MG63 (cell line): ENCODE results near the gene ARHGAP26. TPM values are rescaled to one million over a fixed set of nuclear protein-coding genes. Genes with fewer than 3 reads are reported as not detected.
A peak's percentile ranks its signal among the peaks of the same experiment; 100 is the strongest.
"Not testable (repeated sequence)": the region's sequence is repeated elsewhere in the genome, so short reads cannot be mapped to it uniquely, and the experiment has no call there.

Experiments used
- DNase-seq: peaks from one replicate; pipeline ENCODE4 v3.0.0-alpha.2; 2020
- H3K27me3 ChIP-seq: fragments of 250-450 bp; sonication (Bioruptor Pico); 2 replicates; pipeline ENCODE4 v1.5.1; 2020; ENCODE audit warnings: mild to moderate bottlenecking, moderate library complexity
- H3K36me3 ChIP-seq: fragments of 250-450 bp; sonication (Bioruptor Pico); 2 replicates; pipeline ENCODE4 v1.5.1; 2020; ENCODE audit warnings: mild to moderate bottlenecking, moderate library complexity
- H3K4me3 ChIP-seq: fragments of 250-450 bp; sonication (Bioruptor Pico); 2 replicates; pipeline ENCODE4 v1.5.1; 2020; ENCODE audit warnings: mild to moderate bottlenecking, moderate library complexity
- H3K9me3 ChIP-seq: fragments of 250-450 bp; sonication (Bioruptor Pico); 2 replicates; pipeline ENCODE4 v1.5.1; 2020; ENCODE audit warnings: mild to moderate bottlenecking, moderate library complexity
- total RNA-seq: library from RNA; depleted of rRNA; stranded (reverse); fragments of >200 nt; shearing (Covaris generic); gene quantifications from 2 replicates; pipeline ENCODE4 v1.2.3, GENCODE V29; 2014; ENCODE audit warnings: low replicate concordance

The ARHGAP26 gene
- total RNA-seq, 1 experiment from 2014 or later, result 1.3 TPM

- H3K9me3 ChIP-seq, result no peaks in the 10 kb centered on the region
- H3K36me3 ChIP-seq, result no peaks in the 10 kb centered on the region
- no peak for DNase-seq
- H3K27me3 ChIP-seq, result no peaks in the 10 kb centered on the region
- no peak overlapping the region for H3K4me3 ChIP-seq
These were observed 182.1 kb downstream of the ARHGAP26 start for GRCh38 chr5:142952229-142952628.

GRCh38 chr5:142952871-142953270 is 182.7 kb downstream of the ARHGAP26 start:
- DNase-seq, H3K27me3 ChIP-seq, H3K4me3 ChIP-seq, H3K36me3 ChIP-seq, H3K9me3 ChIP-seq: not testable (repeated sequence)

DNA sequence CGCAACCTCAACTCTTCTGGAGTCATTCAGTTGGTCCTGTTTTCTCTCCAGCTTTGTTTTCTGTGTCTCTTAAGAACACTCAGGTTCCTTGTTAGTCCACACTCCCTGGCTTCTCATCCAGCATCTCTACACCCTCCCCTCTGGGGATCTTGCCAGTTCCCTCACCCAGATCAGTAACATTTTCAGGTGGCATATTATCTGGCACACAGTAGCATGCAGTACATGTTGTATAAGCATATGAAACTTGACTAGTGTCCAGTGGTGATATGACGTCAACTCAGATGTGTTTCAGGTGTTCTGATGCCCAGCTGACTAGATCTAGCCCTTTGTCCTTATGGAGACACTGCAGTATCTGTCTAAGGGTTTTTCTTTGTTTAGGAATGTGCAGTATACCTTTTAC is 184.3 kb downstream of the ARHGAP26 start:
- no peak overlapping the region for H3K4me3 ChIP-seq
- no peaks in the 10 kb centered on the region for H3K27me3 ChIP-seq
- H3K36me3 ChIP-seq, result no peaks in the 10 kb centered on the region
- 0 out of 2 replicates have a peak, but pooled peaks cover under 1% of the 10 kb centered on the region for H3K9me3 ChIP-seq
- DNase-seq, result no peak

DNA sequence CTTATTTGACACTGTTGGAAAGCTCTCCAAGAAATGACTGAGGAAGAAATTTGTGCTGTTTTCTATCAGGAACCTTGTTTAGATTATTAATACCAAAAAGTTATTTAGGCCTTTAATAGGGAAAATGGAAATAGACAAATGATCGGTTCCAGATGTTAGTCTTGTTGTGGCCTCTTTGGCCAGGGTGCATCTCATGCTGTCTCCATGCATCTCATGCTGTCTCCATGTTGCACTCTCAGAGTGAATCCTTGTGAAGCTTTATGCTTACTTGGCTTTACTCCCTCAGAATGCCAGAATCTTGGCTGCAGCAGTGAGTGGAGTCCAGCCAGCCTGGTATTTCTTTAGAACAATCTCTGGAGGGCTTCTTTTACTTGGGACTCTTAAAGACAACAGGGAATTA is 185.5 kb downstream of the ARHGAP26 start:
- peak; percentile 28 for DNase-seq
- Histone ChIP-seq H3K4me3 (no peak overlapping the region), H3K27me3 (no peaks in the 10 kb centered on the region), H3K9me3 (0 out of 2 replicates have a peak, but pooled peaks cover 2% of the 10 kb centered on the region), H3K36me3 (no peaks in the 10 kb centered on the region)

- Histone ChIP-seq H3K27me3 (no peaks in the 10 kb centered on the region), H3K36me3 (no peaks in the 10 kb centered on the region), H3K9me3 (0 out of 2 replicates have a peak, but pooled peaks cover 2% of the 10 kb centered on the region), H3K4me3 (no peak overlapping the region)
- no peak for DNase-seq
These were observed 187.4 kb downstream of the ARHGAP26 start for GRCh38 chr5:142957528-142957927.

DNA sequence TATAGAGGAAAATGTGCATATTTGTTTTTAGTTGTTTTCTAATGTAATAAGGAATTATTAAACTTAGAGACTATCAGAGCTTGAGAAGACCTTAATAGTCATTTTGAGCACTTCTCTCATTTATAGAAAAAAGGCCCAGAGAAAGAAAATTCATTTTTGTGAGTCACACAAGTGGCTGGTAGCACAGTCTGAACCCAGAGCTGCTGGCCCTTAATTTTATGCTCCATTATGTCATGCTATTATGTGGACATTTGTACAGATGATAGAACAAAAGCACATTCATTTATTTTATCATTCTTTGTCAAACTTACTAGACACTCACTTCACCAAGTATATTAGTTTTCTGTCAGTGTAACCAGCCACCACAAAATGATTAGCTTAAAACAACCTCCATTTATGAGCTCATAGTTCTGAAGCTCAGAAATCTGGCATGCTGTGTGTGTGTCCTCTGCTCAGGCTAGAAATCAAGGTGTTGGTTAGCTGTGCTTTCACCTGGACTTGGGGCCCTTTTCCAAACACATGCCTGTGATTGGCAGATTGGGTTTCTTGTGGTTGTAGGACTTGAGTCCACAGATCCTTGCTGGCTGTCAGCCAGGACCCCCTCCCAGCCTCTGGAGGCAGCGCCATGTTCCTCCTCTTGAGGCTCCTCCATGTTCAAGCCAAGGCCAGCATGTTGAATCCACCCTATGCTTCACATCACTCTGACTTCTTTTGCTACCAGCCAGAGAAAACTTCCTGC is 188.9 kb downstream of the ARHGAP26 start:
- H3K9me3 ChIP-seq, result 0 out of 2 replicates have a peak, but pooled peaks cover 2% of the 10 kb centered on the region
- no peak for DNase-seq
- no peaks in the 10 kb centered on the region for H3K36me3 ChIP-seq
- H3K4me3 ChIP-seq, result no peak overlapping the region
- H3K27me3 ChIP-seq, result no peaks in the 10 kb centered on the region

DNA sequence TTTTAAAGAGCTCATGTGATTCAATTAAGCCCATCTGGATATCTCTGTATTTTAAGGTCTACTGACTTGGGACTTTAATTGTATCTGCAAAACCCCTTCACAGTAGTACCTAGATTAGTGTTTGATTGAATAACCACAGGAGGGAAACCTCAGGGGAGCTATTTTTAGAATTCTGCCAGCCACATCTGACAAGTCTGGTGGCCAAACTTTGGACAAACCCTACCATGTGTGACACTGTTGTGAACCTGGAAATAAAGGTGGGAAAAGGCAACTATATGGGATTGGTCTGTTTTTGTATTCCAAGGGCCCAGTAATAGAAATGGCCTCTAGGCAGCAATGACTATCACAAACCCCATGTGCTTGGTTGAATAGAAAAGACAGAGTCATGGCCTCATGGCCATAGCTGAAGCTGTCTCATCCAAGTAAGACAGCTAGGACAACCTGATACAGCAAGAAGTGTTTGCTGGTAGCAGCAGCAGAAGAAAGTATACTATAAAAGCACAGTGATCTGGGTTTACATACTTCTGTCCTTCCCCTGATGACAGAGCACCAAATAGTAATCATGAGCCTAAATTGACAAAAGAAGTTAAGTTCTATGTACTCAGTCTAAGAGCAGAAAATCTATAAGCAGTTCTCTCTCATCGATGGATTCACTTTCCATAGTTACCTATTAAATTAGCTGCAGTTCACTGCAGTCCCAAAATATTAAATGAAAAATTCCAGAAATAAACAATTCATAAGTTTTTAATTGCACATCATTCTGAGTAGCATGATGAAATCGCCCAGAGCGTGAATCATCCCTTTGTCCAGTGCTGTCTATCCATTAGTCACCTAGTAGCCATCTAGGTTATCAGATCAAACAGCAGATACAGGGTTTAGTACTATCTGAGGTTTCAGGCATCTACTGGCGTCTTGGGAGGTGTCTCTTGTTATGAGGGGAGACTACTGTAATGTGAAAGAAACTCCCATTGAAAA is 189.8 kb downstream of the ARHGAP26 start:
- no peak overlapping the region for H3K4me3 ChIP-seq

DNA sequence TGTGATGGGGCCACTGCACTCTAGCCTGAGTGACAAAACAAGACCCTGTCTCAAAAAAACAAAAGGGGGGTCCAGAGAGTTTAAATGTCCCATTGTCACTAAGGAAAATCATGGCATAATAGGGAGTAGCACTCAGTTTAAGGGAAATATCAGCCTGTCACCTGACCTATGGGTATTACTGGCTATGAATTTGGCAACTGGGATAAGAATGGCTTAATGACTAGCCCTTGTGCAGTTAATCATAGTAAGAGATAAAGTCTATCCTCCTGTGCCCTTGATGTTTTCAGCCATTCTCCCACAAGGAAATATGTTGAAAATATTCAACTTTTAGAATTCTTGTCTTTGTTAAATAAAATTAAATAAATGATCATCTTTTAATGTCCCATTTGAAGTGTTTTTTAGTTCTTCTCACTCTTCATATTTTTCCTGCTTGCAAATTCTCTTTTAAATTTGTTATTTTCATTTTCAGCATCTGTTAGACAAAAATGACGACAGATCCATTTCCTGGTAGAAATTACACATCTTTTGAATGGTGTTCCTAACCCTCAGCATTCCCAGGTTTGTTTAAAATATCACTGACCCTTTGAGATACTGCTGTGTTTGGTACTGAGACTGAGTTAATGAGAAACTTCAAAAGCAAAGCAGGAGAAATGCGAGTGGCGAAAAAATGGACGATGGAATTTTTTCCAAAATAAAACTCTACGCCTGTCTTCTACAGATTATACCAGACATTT is 191.4 kb downstream of the ARHGAP26 start:
- Histone ChIP-seq H3K9me3 (0 out of 2 replicates have a peak, but pooled peaks cover 2% of the 10 kb centered on the region), H3K36me3 (no peaks in the 10 kb centered on the region), H3K4me3 (no peak overlapping the region), H3K27me3 (no peaks in the 10 kb centered on the region)
- DNase-seq, result no peak

More for the DNA sequence above, 189.8 kb downstream of the ARHGAP26 start:
- peak; percentile 62 for DNase-seq
- H3K27me3 ChIP-seq, result no peaks in the 10 kb centered on the region
- no peaks in the 10 kb centered on the region for H3K36me3 ChIP-seq
- H3K9me3 ChIP-seq, result 0 out of 2 replicates have a peak, but pooled peaks cover 2% of the 10 kb centered on the region

- DNase-seq, result no peak
- H3K36me3 ChIP-seq, result no peaks in the 10 kb centered on the region
- no peaks in the 10 kb centered on the region for H3K27me3 ChIP-seq
- no peak overlapping the region for H3K4me3 ChIP-seq
- 0 out of 2 replicates have a peak, but pooled peaks cover 2% of the 10 kb centered on the region for H3K9me3 ChIP-seq
These were observed 192.0 kb downstream of the ARHGAP26 start for GRCh38 chr5:142962174-142962533.

- peak; percentile 37 for DNase-seq
- not testable (repeated sequence) for H3K9me3 ChIP-seq, H3K27me3 ChIP-seq, H3K36me3 ChIP-seq, H3K4me3 ChIP-seq
These were observed 195.3 kb downstream of the ARHGAP26 start for GRCh38 chr5:142965258-142966120.

DNA sequence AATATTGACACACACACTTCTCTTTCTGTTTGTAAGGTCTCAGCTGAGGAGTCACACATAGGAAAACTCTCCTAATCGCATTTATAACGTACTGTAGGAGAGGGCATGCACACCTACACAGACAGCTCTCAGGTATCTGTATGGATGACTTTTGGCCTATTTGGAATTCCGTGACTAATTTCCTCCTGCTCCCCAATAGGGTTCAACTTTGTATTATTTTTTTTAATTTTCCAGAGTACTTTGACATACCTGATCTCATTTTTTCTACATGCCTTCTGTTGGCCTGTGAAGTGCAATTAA is 195.9 kb downstream of the ARHGAP26 start:
- H3K9me3 ChIP-seq, result no peaks in the 10 kb centered on the region; the same call in 1 of the 2 replicates
- H3K4me3 ChIP-seq, result no peak overlapping the region
- H3K36me3 ChIP-seq, result no peaks in the 10 kb centered on the region
- H3K27me3 ChIP-seq, result no peaks in the 10 kb centered on the region
- DNase-seq, result no peak

DNA sequence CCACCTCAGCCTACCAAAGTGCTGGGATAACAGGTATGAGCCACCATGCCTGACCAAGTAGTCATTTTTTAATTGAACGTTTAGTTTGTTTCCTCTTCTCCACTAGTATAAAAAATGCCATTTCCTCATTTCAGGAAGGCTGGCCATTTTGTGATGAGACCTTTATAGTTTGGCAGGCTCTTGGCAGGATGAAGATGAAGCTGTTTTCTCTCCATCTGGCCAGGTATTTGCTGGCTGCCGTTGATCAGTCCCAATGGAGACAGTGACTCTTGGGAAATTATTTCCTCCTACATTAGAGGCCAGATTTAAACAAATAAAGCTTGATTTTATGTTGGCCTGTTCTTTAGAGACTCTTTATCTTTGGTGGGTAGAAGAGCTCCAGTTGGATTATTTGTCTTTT is 199.0 kb downstream of the ARHGAP26 start:
- no peaks in the 10 kb centered on the region for H3K27me3 ChIP-seq

GRCh38 chr5:142969624-142970439 is 199.7 kb downstream of the ARHGAP26 start:
- no peaks in the 10 kb centered on the region; the same call in 1 of the 2 replicates for H3K9me3 ChIP-seq
- no peak overlapping the region for H3K4me3 ChIP-seq
- no peak for DNase-seq
- H3K36me3 ChIP-seq, result no peaks in the 10 kb centered on the region
- no peaks in the 10 kb centered on the region for H3K27me3 ChIP-seq

More for the DNA sequence above, 199.0 kb downstream of the ARHGAP26 start:
- Histone ChIP-seq H3K9me3 (no peaks in the 10 kb centered on the region; the same call in 1 of the 2 replicates), H3K4me3 (no peak overlapping the region), H3K36me3 (no peaks in the 10 kb centered on the region)
- DNase-seq, result no peak

GRCh38 chr5:142970440-142971030 is 200.4 kb downstream of the ARHGAP26 start:
- Histone ChIP-seq H3K4me3 (no peak overlapping the region), H3K27me3 (no peaks in the 10 kb centered on the region), H3K36me3 (no peaks in the 10 kb centered on the region), H3K9me3 (no peaks in the 10 kb centered on the region; the same call in 1 of the 2 replicates)
- no peak for DNase-seq
